Activated CD8-positive, alpha-beta memory T cell treated with anti-CD3 and anti-CD28 coated beads for 36 hours (primary cell): Measurements from ENCODE around the gene ICE2. TPM values are rescaled to one million over a fixed set of nuclear protein-coding genes. Genes with fewer than 3 reads are reported as not detected.
"Not testable (repeated sequence)": the region's sequence is repeated elsewhere in the genome, so short reads cannot be mapped to it uniquely, and the experiment has no call there.

Source experiments
- CTCF ChIA-PET: fragments of 350-600 bp; sonication (Branson Sonifier 250); formaldehyde crosslinking; loops from one replicate; lab custom pipeline; 2021; ENCODE audit warnings: antibody characterized with exemption; lab: Charles Lee
- POLR2A ChIA-PET: fragments of 350-600 bp; sonication (Branson Sonifier 250); formaldehyde crosslinking; loops from one replicate; lab custom pipeline; 2021; ENCODE audit warnings: antibody characterized with exemption; lab: Charles Lee
- total RNA-seq, 2 experiments: library from RNA; stranded (reverse); gene quantifications; one replicate each; pipeline ENCODE4 v1.2.3, GENCODE V29; 2021

ICE2 gene
- total RNA-seq, 2 experiments from 2014 or later = 59.9 to 61.3 TPM

DNA sequence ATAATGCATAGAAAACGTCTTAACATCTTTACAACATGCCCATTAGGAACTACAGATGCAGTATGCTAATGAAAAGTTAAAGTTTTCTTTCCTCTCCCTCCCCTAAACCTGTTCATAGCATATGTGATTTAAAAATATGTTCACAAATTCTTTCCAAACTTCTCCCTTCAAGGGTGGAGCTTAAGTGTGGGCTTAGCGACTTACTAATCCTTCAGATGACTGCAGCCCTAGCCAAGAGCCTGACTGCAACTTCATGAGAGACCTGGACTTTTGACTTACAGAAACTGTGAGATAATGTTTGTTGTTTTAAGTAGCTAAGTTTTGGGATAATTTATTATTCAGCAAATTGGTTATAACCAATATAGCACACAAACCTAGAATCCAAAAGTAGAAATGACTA is 59.2 kb downstream of the ICE2 start:
- ChIA-PET CTCF (interaction anchor here (0.6 to 0.7 kb wide), 2 partner anchors 9 to 1981 kb away, joined by 3 to 4 read pairs; no protein-coding TSS in a partner anchor), POLR2A (no interaction called here)

DNA sequence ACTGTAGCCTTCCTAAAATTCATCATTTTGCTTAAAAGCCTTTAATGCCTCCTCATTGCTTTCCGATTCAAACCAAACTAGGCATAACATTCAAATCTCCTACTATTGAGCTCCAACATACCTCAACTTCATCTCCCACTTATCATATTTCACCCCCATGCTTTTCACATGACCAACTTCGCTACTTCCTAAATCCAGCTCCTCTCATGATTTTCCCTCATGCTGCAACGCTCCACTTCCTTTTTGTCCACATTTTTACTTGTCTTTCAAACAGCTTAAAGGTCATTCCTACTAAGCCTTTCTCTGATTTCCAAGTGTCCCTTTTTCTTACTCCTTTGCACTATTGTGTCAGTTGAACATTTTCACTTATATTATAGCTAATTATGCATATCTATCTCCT is 60.8 kb downstream of the ICE2 start:
- CTCF ChIA-PET = no interaction called here
- POLR2A ChIA-PET = interaction anchor here (0.6 kb wide), 1 partner anchor 20 kb away, joined by 4 read pairs; no protein-coding TSS in a partner anchor

DNA sequence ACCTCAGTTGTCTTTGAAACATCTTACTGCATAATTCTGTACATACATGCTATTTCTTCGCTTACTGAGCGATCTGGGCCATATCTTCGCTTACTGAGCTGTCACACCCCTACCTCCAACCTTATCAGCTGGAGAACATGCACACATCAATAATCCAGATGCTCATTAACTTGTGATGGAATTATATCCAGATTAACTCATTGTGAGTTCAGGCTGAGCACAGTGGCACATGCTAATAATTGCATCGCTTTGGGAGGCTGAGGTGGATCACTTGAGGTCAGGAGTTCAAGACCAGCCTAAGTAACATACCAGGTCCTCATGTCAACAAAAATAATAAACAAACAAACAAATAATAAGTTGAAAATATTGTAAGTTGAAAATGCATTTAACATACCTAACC is 61.8 kb downstream of the ICE2 start:
- CTCF ChIA-PET = no interaction called here
- POLR2A ChIA-PET = no interaction called here

DNA sequence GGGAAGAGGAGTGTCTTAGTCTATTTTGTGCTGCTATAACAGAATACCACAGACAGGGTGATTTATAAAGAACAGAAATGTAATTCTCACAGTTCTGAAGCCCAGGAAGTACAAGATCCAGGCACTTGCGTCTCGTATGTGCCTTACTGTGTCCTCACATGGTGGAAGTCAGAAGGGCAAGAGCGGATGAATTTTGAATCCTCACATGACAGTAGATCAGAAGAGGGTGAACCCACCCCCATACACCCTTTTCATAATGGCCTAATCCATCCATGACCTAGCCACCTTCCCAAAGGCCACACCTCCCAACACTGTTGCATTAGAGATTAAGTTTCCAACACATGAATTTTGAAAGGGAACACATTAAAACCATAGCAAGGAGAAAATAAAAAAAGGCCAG is 62.5 kb downstream of the ICE2 start:
- CTCF ChIA-PET = no interaction called here

DNA sequence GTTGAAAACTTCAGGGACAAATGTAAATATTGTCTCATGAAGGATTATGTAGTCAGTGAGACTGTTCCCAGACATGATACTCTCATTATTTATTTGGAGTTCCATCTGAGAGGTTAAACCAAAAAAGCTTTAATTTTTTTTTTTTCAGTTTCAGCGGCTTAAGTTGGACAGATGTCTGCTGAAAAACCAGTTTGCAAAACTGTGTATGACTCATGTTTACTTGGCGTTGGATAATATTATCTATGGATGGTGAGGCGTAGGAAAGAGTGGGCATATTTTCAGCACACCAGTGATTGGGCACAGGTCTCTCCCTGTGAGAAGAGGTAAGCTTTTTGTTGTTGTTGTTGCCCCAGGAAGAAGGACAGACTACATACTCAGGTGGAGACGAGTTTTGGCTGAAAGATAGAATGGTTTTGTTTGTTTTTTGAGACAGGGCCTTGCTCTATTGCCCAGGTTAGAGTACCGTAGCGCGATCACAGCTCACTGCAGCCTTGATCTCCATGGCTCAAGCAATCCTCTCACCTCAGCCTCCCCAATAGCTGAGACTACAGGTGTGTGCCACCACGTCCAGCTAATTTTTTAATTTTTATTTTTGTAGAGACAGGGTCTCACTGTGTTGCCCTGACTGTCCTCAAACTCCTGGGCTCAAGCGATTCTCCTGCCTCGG is 64.8 kb downstream of the ICE2 start:
- ChIA-PET POLR2A (no interaction called here), CTCF (interaction anchor here (1.1 kb wide), 1 partner anchor 30 kb away, joined by 3 read pairs; no protein-coding TSS in a partner anchor)

More for the DNA sequence above, 62.5 kb downstream of the ICE2 start:
- POLR2A ChIA-PET = no interaction called here

DNA sequence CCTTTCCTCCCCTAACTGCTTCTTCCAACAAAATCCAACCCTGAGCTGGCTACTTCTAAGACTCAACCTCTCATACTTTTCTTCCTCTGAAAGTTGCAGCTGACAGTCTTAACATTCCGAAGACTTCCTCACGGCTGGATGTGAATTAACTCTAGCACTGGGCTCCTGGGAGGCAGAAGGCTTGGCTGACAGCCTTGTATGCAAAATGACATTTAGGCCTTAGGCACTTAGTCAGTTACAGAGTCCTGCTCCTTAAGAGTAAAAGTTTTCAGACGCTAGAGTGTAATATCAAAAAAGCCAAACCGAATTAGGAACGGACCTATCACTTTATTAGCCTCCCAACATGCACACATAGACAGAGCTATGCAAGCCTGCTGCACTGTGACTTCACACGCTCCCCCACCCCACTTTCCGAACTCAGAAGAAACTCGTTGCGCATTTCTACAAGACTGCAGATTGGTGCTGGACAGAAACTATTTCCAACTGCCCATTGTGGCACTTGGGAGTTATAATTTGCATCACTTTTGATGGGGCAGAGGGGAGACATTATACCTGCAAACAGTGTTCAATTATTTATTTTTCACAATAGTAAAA is 65.6 kb downstream of the ICE2 start:
- POLR2A ChIA-PET = no interaction called here
- CTCF ChIA-PET = no interaction called here

DNA sequence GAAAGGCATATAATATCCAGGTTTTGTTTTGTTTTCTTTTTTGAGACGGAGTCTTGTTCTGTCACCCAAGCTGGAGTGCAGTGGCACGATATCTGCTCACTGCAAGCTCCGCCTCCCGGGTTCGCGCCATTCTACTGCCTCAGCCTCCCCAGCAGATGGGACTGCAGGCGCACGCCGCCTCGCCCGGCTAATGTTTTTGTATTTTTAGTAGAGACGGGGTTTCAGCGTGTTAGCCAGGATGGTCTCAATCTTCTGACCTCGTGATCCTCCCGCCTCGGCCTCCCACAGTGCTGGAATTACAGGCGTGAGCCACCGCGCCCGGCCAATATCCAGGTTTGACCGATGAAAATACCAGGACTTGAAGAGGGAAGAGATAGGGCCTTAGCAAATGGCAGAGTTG is 66.1 kb downstream of the ICE2 start:
- POLR2A ChIA-PET = not testable (repeated sequence)

DNA sequence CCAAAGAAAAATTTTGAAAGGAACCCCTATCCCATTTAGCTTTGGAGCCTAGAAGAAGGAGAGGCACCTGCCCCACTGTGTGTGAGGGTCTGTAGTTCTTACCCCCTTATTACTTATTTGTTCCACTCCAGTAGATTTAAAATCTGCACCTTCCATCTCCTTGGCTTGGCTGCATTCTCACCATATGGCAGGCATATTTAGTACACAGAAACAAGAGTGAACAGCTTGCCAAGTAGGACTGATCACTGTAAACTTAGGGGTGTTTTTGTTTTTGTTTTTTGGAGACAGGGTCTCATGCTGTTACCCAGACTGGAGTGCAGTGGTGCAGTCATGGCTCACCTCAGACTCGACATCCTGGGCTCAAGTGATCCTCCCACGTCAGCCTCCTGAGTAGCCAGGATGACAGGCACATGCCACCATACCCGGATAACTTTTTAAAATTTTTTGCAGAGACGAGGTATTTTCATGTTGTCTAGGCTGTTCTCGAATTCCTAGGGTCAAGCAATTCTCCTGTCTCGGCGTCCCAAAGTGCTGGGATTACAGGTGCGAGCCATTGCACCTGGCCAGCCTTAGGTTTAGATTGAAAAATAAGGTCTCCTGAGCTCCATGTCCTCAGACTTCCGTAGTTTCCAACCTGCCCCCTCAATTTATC is 67.0 kb downstream of the ICE2 start:
- ChIA-PET CTCF (no interaction called here), POLR2A (no interaction called here)

More for the DNA sequence above, 66.1 kb downstream of the ICE2 start:
- CTCF ChIA-PET = not testable (repeated sequence)

DNA sequence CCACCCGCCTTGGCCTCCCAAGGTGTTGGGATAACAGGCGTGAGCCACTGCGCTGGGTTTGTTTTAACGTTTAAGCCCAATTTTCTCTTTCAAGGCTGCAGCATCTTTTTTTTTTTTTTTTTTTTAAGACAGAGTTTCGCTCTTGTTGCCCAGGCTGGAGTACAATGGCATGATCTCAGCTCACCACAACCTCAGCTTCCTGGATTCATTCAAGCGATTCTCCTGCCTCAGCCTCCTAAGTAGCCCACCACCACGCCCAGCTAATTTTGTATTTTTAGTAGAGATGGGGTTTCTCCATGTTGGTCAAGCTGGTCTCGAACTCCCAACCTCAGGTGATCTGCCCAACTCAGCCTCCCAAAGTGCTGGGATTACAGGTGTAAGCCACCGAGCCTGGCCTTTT is 68.6 kb downstream of the ICE2 start:
- CTCF ChIA-PET = interaction anchor here (0.7 kb wide), 2 partner anchors 10 to 129 kb away, joined by 4 read pairs; no protein-coding TSS in a partner anchor
- POLR2A ChIA-PET = not testable (repeated sequence)

DNA sequence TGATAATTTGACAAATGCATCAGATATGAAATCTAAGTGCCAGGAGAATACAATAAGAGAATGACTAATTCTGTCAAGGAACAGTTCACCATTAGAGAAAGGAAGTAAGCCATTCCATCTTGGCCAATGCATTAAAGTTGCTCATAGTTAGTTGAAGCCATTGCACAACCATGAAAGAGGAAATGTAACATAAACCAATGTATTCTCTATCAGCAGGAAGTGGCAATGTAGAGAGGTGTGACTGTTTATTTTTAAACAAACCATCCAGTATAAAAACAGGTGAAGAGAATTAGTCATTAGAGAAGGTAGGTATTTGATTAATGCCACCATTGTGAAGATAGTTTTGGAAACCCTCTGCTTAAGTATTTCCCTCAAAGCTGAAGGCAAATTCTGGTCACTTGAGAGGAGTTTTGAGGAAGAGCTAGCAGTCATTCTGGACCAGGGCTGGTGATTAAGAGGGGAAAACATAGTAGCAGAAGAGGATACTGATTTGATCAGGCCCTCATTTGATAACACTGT is 70.4 kb downstream of the ICE2 start:
- ChIA-PET CTCF (no interaction called here), POLR2A (no interaction called here)

DNA sequence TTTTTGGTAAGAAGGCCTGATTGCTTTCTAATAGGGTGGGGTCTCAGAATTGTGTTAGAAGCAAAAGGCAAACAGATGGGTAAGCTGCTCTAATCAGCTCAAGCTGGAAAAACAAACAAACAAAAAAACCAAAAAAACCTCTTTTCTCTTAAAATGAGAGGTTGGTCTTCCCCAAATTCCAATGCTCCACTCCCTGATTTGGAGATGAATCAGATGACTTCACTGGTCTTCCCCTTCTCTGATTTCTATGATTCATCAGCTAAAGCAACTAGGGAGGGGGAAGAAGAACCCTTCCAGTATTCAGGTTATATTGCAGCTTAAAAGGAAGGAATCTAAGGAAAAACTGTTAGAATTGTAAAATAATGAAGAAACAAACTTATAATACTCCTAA is 71.5 kb downstream of the ICE2 start:
- CTCF ChIA-PET = no interaction called here
- POLR2A ChIA-PET = no interaction called here

DNA sequence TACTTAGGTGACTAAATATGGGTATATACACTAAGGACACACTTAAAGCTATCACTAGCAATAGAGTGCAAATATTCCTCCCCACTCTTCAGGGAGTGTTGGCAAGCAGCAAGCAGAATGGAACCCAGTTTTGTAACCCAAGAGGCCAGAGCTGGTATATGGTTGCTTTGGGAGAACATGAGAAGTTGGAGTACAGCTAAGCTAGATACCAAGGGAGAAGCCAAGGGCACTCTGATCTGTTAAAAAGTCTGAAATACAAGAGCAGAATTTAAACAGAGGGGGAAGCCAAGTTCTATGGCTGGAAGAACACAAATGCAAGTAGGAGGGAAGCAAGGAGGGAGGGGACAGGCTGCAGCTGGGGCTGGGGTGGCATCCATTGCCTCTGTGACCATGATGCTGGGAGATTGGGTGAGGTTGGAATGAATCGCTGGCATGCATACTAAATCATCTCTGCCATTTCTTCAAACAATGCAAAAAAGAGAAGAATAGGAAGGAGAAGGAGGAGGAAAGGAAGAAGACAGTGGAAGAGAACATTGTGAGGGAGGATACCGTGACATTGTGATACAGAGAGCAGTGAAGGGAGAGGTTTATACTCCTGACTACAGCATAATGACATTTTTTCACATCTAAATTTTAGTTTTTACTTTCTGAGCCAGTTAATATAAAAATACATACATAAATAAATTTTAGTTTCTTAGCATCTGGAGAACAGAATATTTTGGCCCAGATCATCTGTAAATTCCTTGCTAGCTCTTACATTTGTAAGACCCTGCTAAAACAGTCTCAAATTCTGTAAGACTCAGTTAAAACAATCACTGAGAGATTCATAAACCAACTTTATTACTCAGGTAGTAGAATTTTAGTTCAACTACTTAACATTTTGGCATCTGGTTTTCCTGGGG is 72.2 kb downstream of the ICE2 start:
- POLR2A ChIA-PET = interaction anchor here (0.7 kb wide), 1 partner anchor 9 kb away, joined by 4 read pairs; the partner anchor contains the start of gene ANXA2
- CTCF ChIA-PET = no interaction called here

DNA sequence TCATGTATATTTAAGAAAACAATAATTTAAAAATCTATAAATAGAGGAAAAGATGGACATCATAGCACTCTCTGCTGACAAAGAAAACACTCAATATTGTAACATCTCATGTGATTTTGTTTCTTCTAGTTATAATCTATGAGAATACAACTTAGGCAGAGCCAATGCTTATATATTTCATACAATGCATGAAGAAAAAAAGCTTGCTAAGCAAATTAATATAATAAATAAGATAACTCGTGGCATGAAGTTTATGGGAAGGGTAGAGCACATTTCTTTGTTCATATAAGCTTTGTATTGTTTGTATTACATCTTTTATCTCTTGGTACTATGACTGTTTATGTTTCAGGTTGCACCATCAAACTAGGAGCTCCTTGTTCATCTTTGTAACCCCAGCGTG is 73.5 kb downstream of the ICE2 start:
- POLR2A ChIA-PET = interaction anchor here (0.6 kb wide), 1 partner anchor 68 kb away, joined by 6 read pairs; no protein-coding TSS in a partner anchor
- CTCF ChIA-PET = no interaction called here

DNA sequence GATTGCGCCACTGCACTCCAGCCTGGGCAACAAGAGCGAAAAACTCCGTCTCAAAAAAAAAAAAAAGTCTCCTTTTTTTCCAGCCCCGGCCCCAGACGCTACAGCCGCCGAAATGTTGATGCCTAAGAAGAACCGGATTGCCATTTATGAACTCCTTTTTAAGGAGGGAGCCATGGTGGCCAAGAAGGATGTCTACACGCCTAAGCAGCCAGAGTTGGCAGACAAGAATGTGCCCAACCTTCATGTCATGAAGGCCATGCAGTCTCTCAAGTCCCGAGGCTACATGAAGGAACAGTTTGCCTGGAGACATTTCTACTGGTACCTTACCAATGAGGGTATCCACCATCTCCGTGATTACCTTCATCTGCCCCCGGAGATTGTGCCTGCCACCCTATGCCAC is 74.6 kb downstream of the ICE2 start:
- CTCF ChIA-PET, POLR2A ChIA-PET: not testable (repeated sequence)

DNA sequence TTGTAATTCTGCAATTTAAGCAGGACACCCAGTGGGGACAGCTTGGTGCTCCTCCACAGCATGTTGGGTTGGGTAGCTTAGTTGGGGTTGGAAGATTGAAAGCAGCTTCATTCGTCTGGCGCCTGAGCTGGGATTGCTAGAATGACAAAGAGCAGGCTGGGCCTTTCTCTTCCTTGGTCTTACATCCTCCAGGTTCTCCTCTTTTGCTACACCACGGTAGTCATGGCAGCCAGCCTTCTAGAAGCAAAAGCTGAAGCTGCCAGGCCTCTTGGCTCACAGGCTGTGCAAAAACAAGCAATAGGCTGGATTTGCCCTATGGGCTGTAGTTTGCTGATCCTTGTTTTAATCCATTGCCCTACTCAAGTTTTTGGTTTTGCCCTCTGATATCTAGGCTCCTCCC is 78.0 kb downstream of the ICE2 start:
- ChIA-PET POLR2A (no interaction called here), CTCF (no interaction called here)

DNA sequence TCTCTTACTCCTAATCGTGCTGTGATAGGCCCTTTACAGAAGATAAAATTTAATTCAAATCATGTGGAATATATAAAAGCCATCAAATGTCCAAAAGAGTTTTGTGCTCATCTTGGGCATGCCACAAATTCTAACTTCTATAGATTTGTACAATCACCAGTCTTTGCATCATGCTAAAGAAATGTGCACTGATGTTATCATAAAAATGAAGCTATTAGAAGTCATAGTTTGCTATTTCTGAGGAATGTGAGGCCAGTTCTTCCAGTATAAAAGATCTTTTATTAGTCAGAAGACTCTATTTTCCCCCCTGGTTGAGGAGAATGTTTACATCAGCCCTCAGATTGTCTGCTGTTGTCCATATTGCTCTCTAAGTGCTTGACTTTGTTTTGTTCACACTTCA is 79.0 kb downstream of the ICE2 start:
- CTCF ChIA-PET = no interaction called here
- POLR2A ChIA-PET = interaction anchor here (0.6 kb wide), 1 partner anchor 10 kb away, joined by 5 read pairs; no protein-coding TSS in a partner anchor

DNA sequence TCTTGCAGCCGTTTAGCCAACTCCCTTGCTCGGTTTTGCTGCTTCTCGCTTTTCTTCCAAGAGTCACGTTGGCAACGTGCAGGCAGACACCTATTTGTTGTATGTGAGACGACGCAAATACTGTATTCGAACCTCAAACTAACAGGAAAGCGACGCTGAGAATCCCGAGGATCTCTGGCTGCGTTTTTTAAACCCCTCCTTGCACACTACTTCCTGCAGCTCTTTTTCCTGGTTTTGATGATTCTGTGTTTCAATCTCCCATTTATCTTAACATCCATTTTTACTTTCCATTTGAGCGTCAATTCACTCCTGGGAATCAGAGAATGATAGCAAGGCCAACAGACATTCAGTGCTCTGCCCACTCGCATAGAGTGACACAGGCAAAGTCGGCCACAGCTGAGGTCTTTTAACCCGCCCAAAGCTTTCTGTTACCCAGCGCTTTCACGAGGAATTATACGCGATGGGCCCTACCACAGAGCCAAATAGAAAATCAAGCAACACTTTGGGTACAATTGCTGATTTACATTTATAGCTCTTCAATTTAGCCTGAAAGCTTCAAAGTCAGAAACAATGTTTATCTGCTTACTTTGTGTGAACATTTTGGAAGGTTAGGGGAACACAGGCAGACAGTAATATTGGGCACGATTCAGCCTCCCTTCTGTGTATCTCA is 79.6 kb downstream of the ICE2 start:
- ChIA-PET POLR2A (interaction anchor here (0.6 to 1.5 kb wide), 2 partner anchors 10 to 37 kb away, joined by 5 to 8 read pairs; no protein-coding TSS in a partner anchor), CTCF (interaction anchor here (1.3 kb wide), 1 partner anchor 39 kb away, joined by 3 read pairs; no protein-coding TSS in a partner anchor)

DNA sequence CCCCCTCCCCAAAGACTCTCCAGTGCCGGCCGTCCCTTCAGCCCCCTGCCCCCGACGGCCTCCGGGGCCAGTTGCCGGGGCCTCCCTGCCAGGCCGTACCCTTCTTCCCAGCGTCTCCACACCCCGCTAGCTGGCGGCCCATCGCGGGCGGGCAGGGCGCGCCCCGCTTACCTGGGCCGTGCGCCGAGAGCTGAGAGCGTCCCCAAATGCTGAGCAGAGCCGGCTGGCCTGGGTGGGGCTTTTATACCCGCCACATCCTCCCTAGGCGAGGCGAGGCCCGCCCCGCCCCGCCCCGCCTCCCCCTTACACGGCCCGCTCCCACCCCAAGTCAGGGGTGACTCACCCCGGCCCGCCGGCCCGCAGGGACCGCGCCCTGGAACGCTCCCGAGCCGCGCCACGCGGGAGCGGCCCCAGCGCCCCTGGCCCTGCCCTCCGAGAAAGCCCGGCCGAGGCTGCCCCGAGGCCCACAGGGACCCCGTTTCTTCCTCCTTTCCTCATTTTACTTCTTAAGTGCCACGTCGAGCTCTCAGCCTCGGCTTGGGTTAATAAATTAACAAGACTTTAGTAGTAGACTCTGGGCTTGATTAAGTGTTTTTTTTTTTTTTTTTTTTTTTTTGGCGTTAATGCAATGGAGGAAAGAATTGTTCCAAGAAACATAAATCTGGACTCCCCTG is 81.0 kb downstream of the ICE2 start, which contains the start of gene ANXA2:
Gene ANXA2, minus strand, starts transcription at position 215 of the 674 bp plus-strand sequence. CDS start 11,911 bp downstream, outside the sequence.
- CTCF ChIA-PET = interaction anchor here (0.6 to 1.4 kb wide), 4 partner anchors 37 to 902 kb away, joined by 3 to 4 read pairs (median 3); no protein-coding TSS in a partner anchor
- POLR2A ChIA-PET = interaction anchor here (0.6 to 1.5 kb wide), 12 partner anchors 9 to 535 kb away, joined by 3 to 15 read pairs (median 4); partner anchors contain the start of gene ICE2
